Ovary (tissue), 3 donors: ENCODE measurements around the gene GGACT.

ENCODE experiments used
- CTCF ChIP-seq, 3 donors: fragments of 450-650 bp in 2 of 3; fragments of 200-600 bp in 1 of 3; IDR thresholded peaks; one replicate each; pipeline versions ENCODE4 v1.5.1 to v1.8.0; 2016 to 2022; ENCODE audit warnings: antibody characterized with exemption in 3 of 3, mild to moderate bottlenecking in 1 of 3
- EP300 ChIP-seq: sonication (generic); formaldehyde crosslinking; IDR thresholded peaks from one replicate; pipeline ENCODE4 v1.6.1; 2017; ENCODE audit warnings: antibody characterized with exemption
- POLR2A ChIP-seq: fragments of 450-650 bp; IDR thresholded peaks from one replicate; pipeline ENCODE4 v1.6.1; 2017; ENCODE audit warnings: antibody characterized with exemption, mild to moderate bottlenecking, moderate library complexity
- donor health status: DM: no; HTN: no; CAD: no.

- TF ChIP-seq CTCF (IDR thresholded peaks at IDR 0.05) (no peak), POLR2A (no peak), EP300 (no peak)
Observed at GRCh38 chr13:100580045-100580444, 8.5 kb downstream of the GGACT start.
